Measurements from ENCODE around the gene OTOP2.

OTOP2 gene

GRCh38 chr17:74971069-74971841, 47.2 kb downstream of the OTOP2 start:
- peak; percentile 7; the same call in 2 of the 3 replicates for ATAC-seq
- TF ChIP-seq ESRRG (CRISPR knock-in tag; IDR thresholded peaks at IDR 0.05) (no peak), ZFP3 (CRISPR knock-in tag; IDR thresholded peaks at IDR 0.05) (no peak), CSDC2 (CRISPR knock-in tag; IDR thresholded peaks at IDR 0.05) (no peak), SNAI2 (CRISPR knock-in tag; IDR thresholded peaks at IDR 0.05) (no peak), ARNTL (CRISPR knock-in tag; IDR thresholded peaks at IDR 0.05; ENCODE audit: borderline replicate concordance, low read depth) (no peak), ZNF70 (CRISPR knock-in tag; IDR thresholded peaks at IDR 0.05) (no peak), TOX (CRISPR knock-in tag; IDR thresholded peaks at IDR 0.05; ENCODE audit: borderline replicate concordance) (no peak), ZNF565 (CRISPR knock-in tag; conservative IDR thresholded peaks at IDR 0.05; ENCODE audit: low read depth) (no peak)
- TF ChIP-seq, protein P1, sequence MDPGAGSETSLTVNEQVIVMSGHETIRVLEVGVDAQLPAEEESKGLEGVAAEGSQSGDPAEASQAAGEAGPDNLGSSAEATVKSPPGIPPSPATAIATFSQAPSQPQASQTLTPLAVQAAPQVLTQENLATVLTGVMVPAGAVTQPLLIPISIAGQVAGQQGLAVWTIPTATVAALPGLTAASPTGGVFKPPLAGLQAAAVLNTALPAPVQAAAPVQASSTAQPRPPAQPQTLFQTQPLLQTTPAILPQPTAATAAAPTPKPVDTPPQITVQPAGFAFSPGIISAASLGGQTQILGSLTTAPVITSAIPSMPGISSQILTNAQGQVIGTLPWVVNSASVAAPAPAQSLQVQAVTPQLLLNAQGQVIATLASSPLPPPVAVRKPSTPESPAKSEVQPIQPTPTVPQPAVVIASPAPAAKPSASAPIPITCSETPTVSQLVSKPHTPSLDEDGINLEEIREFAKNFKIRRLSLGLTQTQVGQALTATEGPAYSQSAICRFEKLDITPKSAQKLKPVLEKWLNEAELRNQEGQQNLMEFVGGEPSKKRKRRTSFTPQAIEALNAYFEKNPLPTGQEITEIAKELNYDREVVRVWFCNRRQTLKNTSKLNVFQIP (CRISPR knock-in tag; IDR thresholded peaks at IDR 0.05; ENCODE audit: borderline replicate concordance, low read depth) = no peak

GRCh38 chr17:74971842-74972106, 47.7 kb downstream of the OTOP2 start:
- peak; percentile 34; the same call in 2 of the 3 replicates for ATAC-seq
- TF ChIP-seq ZNF565 (CRISPR knock-in tag; conservative IDR thresholded peaks at IDR 0.05; ENCODE audit: low read depth) (no peak), PPARA (CRISPR knock-in tag; IDR thresholded peaks at IDR 0.05; ENCODE audit: borderline replicate concordance) (no peak), CSDC2 (CRISPR knock-in tag; IDR thresholded peaks at IDR 0.05) (no peak), OSR1 (CRISPR knock-in tag; IDR thresholded peaks at IDR 0.05) (no peak), TOX (CRISPR knock-in tag; IDR thresholded peaks at IDR 0.05; ENCODE audit: borderline replicate concordance) (no peak), RARB (CRISPR knock-in tag; IDR thresholded peaks at IDR 0.05) (no peak), ZNF8 (CRISPR knock-in tag; IDR thresholded peaks at IDR 0.05) (no peak), ZFP30 (CRISPR knock-in tag; IDR thresholded peaks at IDR 0.05) (no peak), TCF4 (CRISPR knock-in tag; IDR thresholded peaks at IDR 0.05; ENCODE audit: borderline replicate concordance) (no peak), PATZ1 (CRISPR knock-in tag; IDR thresholded peaks at IDR 0.05; ENCODE audit: borderline replicate concordance) (no peak), ZC3H10 (CRISPR knock-in tag; IDR thresholded peaks at IDR 0.05) (no peak), ESRRG (CRISPR knock-in tag; IDR thresholded peaks at IDR 0.05) (no peak), ISL1 (CRISPR knock-in tag; IDR thresholded peaks at IDR 0.05) (no peak), ARNTL (CRISPR knock-in tag; IDR thresholded peaks at IDR 0.05; ENCODE audit: borderline replicate concordance, low read depth) (no peak), SNAI2 (CRISPR knock-in tag; IDR thresholded peaks at IDR 0.05) (no peak), GLIS3 (CRISPR knock-in tag; IDR thresholded peaks at IDR 0.05) (no peak), CSRNP3 (CRISPR knock-in tag; IDR thresholded peaks at IDR 0.05) (no peak)
- TF ChIP-seq, protein P2, sequence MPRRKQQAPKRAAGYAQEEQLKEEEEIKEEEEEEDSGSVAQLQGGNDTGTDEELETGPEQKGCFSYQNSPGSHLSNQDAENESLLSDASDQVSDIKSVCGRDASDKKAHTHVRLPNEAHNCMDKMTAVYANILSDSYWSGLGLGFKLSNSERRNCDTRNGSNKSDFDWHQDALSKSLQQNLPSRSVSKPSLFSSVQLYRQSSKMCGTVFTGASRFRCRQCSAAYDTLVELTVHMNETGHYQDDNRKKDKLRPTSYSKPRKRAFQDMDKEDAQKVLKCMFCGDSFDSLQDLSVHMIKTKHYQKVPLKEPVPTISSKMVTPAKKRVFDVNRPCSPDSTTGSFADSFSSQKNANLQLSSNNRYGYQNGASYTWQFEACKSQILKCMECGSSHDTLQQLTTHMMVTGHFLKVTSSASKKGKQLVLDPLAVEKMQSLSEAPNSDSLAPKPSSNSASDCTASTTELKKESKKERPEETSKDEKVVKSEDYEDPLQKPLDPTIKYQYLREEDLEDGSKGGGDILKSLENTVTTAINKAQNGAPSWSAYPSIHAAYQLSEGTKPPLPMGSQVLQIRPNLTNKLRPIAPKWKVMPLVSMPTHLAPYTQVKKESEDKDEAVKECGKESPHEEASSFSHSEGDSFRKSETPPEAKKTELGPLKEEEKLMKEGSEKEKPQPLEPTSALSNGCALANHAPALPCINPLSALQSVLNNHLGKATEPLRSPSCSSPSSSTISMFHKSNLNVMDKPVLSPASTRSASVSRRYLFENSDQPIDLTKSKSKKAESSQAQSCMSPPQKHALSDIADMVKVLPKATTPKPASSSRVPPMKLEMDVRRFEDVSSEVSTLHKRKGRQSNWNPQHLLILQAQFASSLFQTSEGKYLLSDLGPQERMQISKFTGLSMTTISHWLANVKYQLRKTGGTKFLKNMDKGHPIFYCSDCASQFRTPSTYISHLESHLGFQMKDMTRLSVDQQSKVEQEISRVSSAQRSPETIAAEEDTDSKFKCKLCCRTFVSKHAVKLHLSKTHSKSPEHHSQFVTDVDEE (CRISPR knock-in tag; IDR thresholded peaks at IDR 0.05) = no peak
- TF ChIP-seq, protein P1 (CRISPR knock-in tag; IDR thresholded peaks at IDR 0.05; ENCODE audit: borderline replicate concordance, low read depth) = no peak
